IMR-90 (cell line): ENCODE measurements around the gene TPGS1. TPM values are rescaled to one million over a fixed set of nuclear protein-coding genes. Genes with fewer than 3 reads are reported as not detected.
A peak's percentile ranks its signal among the peaks of the same experiment; 100 is the strongest.

Source experiments
- CHD1 ChIP-seq: IDR thresholded peaks from 2 replicates; pipeline ENCODE4 v1.6.1; 2012; ENCODE audit warnings: low read depth, low read length, improper control_type of control experiment
- MAFK ChIP-seq: IDR thresholded peaks from 2 replicates; pipeline ENCODE4 v1.6.1; 2012; ENCODE audit warnings: low read depth, low read length, improper control_type of control experiment
- RAD21 ChIP-seq: IDR thresholded peaks from 2 replicates; pipeline ENCODE4 v1.6.1; 2012; ENCODE audit warnings: low read length, improper control_type of control experiment
- SMC3 ChIP-seq: fragments of 150-350 bp; IDR thresholded peaks from 2 replicates; pipeline ENCODE4 v1.6.1; 2016; ENCODE audit warnings: low read depth, mild to moderate bottlenecking, antibody characterized with exemption, low read length, moderate library complexity
- polyA plus RNA-seq, 3 experiments: library from polyadenylated mRNA; depleted of rRNA; stranded (reverse); fragments of >200 nt; gene quantifications; 2 replicates each; pipeline ENCODE4 v1.2.3, GENCODE V29; 2012; ENCODE audit warnings: low replicate concordance in 1 of 3
- total RNA-seq: library from RNA; depleted of rRNA; stranded (reverse); fragments of >200 nt; gene quantifications from 2 replicates; pipeline ENCODE4 v1.2.3, GENCODE V29; 2012

The TPGS1 gene
- total and polyA plus RNA-seq, 2 of the 4 experiments (the other 2 are of a cell fraction), result 2.7 to 6.3 TPM

GRCh38 chr19:506404-507285, 652 bp upstream of the TPGS1 start (continued):
- TF ChIP-seq CHD1, result no peak
- TF ChIP-seq RAD21, result peak; percentile 68
- no peak for TF ChIP-seq MAFK
- TF ChIP-seq SMC3, result peak; percentile 57
